H1 (cell line): ENCODE measurements around the gene NSUN7. TPM values are rescaled to one million over a fixed set of nuclear protein-coding genes. Genes with fewer than 3 reads are reported as not detected.

ENCODE experiments used
- CBX5 ChIP-seq: fragments of 300-800, 300-1000 bp; sonication (generic); IDR thresholded peaks from 2 replicates; pipeline ENCODE4 v1.7.1; 2016; ENCODE audit warnings: antibody characterized with exemption, low read length, low read depth
- EZH2 ChIP-seq: fragments of 200-600 bp; sonication (generic); IDR thresholded peaks from 2 replicates; pipeline ENCODE4 v1.7.1; 2012; ENCODE audit warnings: low read depth, mild to moderate bottlenecking, moderate library complexity, low read length, inconsistent platforms; ENCODE audit not compliant: severe bottlenecking
- JUND ChIP-seq: IDR thresholded peaks from 2 replicates; pipeline ENCODE4 v1.6.1; 2011; ENCODE audit warnings: mild to moderate bottlenecking, improper control_type of control experiment, low read length
- POLR2AphosphoS5 ChIP-seq: IDR thresholded peaks from 2 replicates; pipeline ENCODE4 v1.6.1; 2011; ENCODE audit warnings: low read depth, low read length
- SIRT6 ChIP-seq: IDR thresholded peaks from one replicate; pipeline ENCODE4 v1.7.1; 2012; ENCODE audit warnings: low read length, inconsistent platforms
- polyA plus RNA-seq, 7 experiments: library from polyadenylated mRNA; depleted of rRNA in 3 of 7; stranded (reverse) in 5 of 7; unstranded in 2 of 7; fragments of >200 nt in 5 of 7; fragments of 200-250 nt in 2 of 7; gene quantifications; 1 replicate in 5 of 7; 2 replicates in 1 of 7; 4 replicates in 1 of 7; pipeline versions ENCODE4 v1.2.1 to v1.2.3, GENCODE V29; 2011 to 2013; ENCODE audit warnings: missing spikeins in 2 of 7, mixed read lengths in 2 of 7
- total RNA-seq: library from RNA; stranded (reverse); fragmentation: NEBNext Ultra II Directional; extraction: Animal tissue kit (Norgen Biotek cat#: 25700); gene quantifications from 2 replicates; pipeline ENCODE4 v1.2.1, GENCODE V29; 2021
- TF ChIP-seq, protein P1 (sequence below): IDR thresholded peaks from 2 replicates; pipeline ENCODE4 v1.6.1; 2012; ENCODE audit warnings: inconsistent platforms
- TF ChIP-seq, protein P2 (sequence below): fragments of 300-600 bp; sonication (generic); IDR thresholded peaks from 2 replicates; pipeline ENCODE4 v1.7.1; 2012; ENCODE audit warnings: low read length, moderate library complexity, mild to moderate bottlenecking, inconsistent platforms; ENCODE audit not compliant: insufficient replicate concordance
- TF ChIP-seq, protein P3 (sequence below), 3 experiments: IDR thresholded peaks; 1 replicate in 2 of 3; 2 replicates in 1 of 3; pipeline versions ENCODE4 v1.5.1 to v1.6.1; 2011; ENCODE audit warnings: low read length in 3 of 3, mild to moderate bottlenecking in 3 of 3, inconsistent platforms in 2 of 3, low read depth in 1 of 3, moderate library complexity in 1 of 3; ENCODE audit not compliant: insufficient read depth in 1 of 3; ENCODE audit errors: control extremely low read depth in 1 of 3

NSUN7 gene
- total and polyA plus RNA-seq, 2 of the 8 experiments (the other 6 are each of a cell fraction or from before 2014, with no cell fraction given), result 8.8 to 24.4 TPM

DNA sequence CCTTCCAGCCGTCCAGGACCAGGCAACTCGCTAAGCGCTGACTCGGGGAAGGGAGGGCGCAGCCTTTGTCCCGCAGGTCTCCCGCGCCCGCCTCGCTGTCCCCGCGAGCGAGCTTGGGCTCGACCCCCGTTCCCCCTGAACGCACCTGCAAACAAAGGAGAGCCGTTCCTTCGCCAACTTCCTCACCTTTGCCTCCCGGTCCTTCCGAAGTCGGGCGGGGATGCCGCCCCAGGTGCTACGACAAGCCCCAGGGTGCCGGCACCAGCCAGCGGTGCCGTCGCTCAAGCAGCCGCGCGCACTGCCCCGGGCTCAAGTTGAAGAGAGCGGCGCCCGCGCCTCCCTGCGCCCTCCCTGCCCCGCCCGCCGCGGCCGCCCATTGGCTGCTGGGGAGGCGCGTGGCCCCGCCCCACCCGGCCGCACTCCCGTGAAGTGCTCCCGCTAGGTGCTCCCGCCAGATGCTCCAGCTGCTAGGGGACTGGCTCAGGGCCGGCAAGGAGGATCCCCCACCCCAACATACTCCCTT, 107.1 kb downstream of the NSUN7 start (continued):
- TF ChIP-seq POLR2AphosphoS5, result peak; percentile 80
- no peak for TF ChIP-seq CBX5
- no peak for TF ChIP-seq JUND
- TF ChIP-seq, protein P1, sequence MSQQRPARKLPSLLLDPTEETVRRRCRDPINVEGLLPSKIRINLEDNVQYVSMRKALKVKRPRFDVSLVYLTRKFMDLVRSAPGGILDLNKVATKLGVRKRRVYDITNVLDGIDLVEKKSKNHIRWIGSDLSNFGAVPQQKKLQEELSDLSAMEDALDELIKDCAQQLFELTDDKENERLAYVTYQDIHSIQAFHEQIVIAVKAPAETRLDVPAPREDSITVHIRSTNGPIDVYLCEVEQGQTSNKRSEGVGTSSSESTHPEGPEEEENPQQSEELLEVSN, result peak; percentile 40; the same call in 1 of the 2 replicates
- TF ChIP-seq, protein P2, sequence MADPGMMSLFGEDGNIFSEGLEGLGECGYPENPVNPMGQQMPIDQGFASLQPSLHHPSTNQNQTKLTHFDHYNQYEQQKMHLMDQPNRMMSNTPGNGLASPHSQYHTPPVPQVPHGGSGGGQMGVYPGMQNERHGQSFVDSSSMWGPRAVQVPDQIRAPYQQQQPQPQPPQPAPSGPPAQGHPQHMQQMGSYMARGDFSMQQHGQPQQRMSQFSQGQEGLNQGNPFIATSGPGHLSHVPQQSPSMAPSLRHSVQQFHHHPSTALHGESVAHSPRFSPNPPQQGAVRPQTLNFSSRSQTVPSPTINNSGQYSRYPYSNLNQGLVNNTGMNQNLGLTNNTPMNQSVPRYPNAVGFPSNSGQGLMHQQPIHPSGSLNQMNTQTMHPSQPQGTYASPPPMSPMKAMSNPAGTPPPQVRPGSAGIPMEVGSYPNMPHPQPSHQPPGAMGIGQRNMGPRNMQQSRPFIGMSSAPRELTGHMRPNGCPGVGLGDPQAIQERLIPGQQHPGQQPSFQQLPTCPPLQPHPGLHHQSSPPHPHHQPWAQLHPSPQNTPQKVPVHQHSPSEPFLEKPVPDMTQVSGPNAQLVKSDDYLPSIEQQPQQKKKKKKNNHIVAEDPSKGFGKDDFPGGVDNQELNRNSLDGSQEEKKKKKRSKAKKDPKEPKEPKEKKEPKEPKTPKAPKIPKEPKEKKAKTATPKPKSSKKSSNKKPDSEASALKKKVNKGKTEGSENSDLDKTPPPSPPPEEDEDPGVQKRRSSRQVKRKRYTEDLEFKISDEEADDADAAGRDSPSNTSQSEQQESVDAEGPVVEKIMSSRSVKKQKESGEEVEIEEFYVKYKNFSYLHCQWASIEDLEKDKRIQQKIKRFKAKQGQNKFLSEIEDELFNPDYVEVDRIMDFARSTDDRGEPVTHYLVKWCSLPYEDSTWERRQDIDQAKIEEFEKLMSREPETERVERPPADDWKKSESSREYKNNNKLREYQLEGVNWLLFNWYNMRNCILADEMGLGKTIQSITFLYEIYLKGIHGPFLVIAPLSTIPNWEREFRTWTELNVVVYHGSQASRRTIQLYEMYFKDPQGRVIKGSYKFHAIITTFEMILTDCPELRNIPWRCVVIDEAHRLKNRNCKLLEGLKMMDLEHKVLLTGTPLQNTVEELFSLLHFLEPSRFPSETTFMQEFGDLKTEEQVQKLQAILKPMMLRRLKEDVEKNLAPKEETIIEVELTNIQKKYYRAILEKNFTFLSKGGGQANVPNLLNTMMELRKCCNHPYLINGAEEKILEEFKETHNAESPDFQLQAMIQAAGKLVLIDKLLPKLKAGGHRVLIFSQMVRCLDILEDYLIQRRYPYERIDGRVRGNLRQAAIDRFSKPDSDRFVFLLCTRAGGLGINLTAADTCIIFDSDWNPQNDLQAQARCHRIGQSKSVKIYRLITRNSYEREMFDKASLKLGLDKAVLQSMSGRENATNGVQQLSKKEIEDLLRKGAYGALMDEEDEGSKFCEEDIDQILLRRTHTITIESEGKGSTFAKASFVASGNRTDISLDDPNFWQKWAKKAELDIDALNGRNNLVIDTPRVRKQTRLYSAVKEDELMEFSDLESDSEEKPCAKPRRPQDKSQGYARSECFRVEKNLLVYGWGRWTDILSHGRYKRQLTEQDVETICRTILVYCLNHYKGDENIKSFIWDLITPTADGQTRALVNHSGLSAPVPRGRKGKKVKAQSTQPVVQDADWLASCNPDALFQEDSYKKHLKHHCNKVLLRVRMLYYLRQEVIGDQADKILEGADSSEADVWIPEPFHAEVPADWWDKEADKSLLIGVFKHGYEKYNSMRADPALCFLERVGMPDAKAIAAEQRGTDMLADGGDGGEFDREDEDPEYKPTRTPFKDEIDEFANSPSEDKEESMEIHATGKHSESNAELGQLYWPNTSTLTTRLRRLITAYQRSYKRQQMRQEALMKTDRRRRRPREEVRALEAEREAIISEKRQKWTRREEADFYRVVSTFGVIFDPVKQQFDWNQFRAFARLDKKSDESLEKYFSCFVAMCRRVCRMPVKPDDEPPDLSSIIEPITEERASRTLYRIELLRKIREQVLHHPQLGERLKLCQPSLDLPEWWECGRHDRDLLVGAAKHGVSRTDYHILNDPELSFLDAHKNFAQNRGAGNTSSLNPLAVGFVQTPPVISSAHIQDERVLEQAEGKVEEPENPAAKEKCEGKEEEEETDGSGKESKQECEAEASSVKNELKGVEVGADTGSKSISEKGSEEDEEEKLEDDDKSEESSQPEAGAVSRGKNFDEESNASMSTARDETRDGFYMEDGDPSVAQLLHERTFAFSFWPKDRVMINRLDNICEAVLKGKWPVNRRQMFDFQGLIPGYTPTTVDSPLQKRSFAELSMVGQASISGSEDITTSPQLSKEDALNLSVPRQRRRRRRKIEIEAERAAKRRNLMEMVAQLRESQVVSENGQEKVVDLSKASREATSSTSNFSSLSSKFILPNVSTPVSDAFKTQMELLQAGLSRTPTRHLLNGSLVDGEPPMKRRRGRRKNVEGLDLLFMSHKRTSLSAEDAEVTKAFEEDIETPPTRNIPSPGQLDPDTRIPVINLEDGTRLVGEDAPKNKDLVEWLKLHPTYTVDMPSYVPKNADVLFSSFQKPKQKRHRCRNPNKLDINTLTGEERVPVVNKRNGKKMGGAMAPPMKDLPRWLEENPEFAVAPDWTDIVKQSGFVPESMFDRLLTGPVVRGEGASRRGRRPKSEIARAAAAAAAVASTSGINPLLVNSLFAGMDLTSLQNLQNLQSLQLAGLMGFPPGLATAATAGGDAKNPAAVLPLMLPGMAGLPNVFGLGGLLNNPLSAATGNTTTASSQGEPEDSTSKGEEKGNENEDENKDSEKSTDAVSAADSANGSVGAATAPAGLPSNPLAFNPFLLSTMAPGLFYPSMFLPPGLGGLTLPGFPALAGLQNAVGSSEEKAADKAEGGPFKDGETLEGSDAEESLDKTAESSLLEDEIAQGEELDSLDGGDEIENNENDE, result no peak
- TF ChIP-seq, protein P3, sequence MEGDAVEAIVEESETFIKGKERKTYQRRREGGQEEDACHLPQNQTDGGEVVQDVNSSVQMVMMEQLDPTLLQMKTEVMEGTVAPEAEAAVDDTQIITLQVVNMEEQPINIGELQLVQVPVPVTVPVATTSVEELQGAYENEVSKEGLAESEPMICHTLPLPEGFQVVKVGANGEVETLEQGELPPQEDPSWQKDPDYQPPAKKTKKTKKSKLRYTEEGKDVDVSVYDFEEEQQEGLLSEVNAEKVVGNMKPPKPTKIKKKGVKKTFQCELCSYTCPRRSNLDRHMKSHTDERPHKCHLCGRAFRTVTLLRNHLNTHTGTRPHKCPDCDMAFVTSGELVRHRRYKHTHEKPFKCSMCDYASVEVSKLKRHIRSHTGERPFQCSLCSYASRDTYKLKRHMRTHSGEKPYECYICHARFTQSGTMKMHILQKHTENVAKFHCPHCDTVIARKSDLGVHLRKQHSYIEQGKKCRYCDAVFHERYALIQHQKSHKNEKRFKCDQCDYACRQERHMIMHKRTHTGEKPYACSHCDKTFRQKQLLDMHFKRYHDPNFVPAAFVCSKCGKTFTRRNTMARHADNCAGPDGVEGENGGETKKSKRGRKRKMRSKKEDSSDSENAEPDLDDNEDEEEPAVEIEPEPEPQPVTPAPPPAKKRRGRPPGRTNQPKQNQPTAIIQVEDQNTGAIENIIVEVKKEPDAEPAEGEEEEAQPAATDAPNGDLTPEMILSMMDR (IDR thresholded peaks at IDR 0.05; ENCODE audit: control extremely low read depth in 1 of 3, insufficient read depth in 1 of 3, low read depth in 1 of 3, low read length in 3 of 3), result no peak
- TF ChIP-seq EZH2, result no peak
- no peak for TF ChIP-seq SIRT6
